Measurements from ENCODE around the gene TOM1.

TOM1 gene

GRCh38 chr22:35368386-35368785 is 68.7 kb downstream of the TOM1 start:
- no peaks in the 10 kb centered on the region for H3K27me3 ChIP-seq (replicated peaks)
- no peaks in the 10 kb centered on the region for H3K36me3 ChIP-seq (replicated peaks)
- in situ Hi-C loops (cut with HindIII; ENCODE audit: low pct_ligation_motif_present, low sequenced_read_pairs) = no loop called here
- no peak for TF ChIP-seq CTCF (IDR thresholded peaks at IDR 0.05; ENCODE audit: low read depth, low read length, missing control alignments)
- H3K27ac ChIP-seq = no peak overlapping the region
- H3K4me3 ChIP-seq (ENCODE audit: low read depth, low read length) = no peak overlapping the region
- no peak for DNase-seq

- H3K36me3 ChIP-seq (replicated peaks) = no peaks in the 10 kb centered on the region
- no peak for TF ChIP-seq CTCF (IDR thresholded peaks at IDR 0.05; ENCODE audit: low read depth, low read length, missing control alignments)
- no peak overlapping the region for H3K4me3 ChIP-seq (ENCODE audit: low read depth, low read length)
- no peak for DNase-seq
- in situ Hi-C loops (cut with HindIII; ENCODE audit: low pct_ligation_motif_present, low sequenced_read_pairs) = no loop called here
- H3K27me3 ChIP-seq (replicated peaks) = no peaks in the 10 kb centered on the region
- no peak overlapping the region for H3K27ac ChIP-seq
Measured at GRCh38 chr22:35369996-35370395, 70.3 kb downstream of the TOM1 start.

GRCh38 chr22:35373781-35374180 is 74.1 kb downstream of the TOM1 start:
- in situ Hi-C loops (cut with HindIII; ENCODE audit: low pct_ligation_motif_present, low sequenced_read_pairs) = no loop called here
- DNase-seq = no peak

GRCh38 chr22:35375031-35375430 is 75.3 kb downstream of the TOM1 start:
- Histone ChIP-seq H3K27ac (no peak overlapping the region), H3K36me3 (replicated peaks) (no peaks in the 10 kb centered on the region), H3K4me3 (ENCODE audit: low read depth, low read length) (no peak overlapping the region), H3K27me3 (replicated peaks) (no peaks in the 10 kb centered on the region)
- TF ChIP-seq CTCF (IDR thresholded peaks at IDR 0.05; ENCODE audit: low read depth, low read length, missing control alignments) = no peak
- in situ Hi-C loops (cut with HindIII; ENCODE audit: low pct_ligation_motif_present, low sequenced_read_pairs) = no loop called here
- no peak for DNase-seq

More at GRCh38 chr22:35373781-35374180, 74.1 kb downstream of the TOM1 start:
- Histone ChIP-seq H3K27ac (no peak overlapping the region), H3K4me3 (ENCODE audit: low read depth, low read length) (no peak overlapping the region), H3K27me3 (replicated peaks) (no peaks in the 10 kb centered on the region), H3K36me3 (replicated peaks) (no peaks in the 10 kb centered on the region)
- TF ChIP-seq CTCF (IDR thresholded peaks at IDR 0.05; ENCODE audit: low read depth, low read length, missing control alignments) = no peak

- TF ChIP-seq CTCF (IDR thresholded peaks at IDR 0.05; ENCODE audit: low read depth, low read length, missing control alignments) = no peak
Measured at GRCh38 chr22:35375526-35375925, 75.8 kb downstream of the TOM1 start.

GRCh38 chr22:35376728-35377472 is 77.2 kb downstream of the TOM1 start:
- H3K4me3 ChIP-seq (ENCODE audit: low read depth, low read length) = no peak overlapping the region
- peak; percentile 96 for DNase-seq
- H3K36me3 ChIP-seq (replicated peaks) = no peaks in the 10 kb centered on the region
- no peaks in the 10 kb centered on the region for H3K27me3 ChIP-seq (replicated peaks)
- no peak for TF ChIP-seq CTCF (IDR thresholded peaks at IDR 0.05; ENCODE audit: low read depth, low read length, missing control alignments)
- in situ Hi-C loops (cut with HindIII; ENCODE audit: low pct_ligation_motif_present, low sequenced_read_pairs) = no loop called here
- H3K27ac ChIP-seq = peak overlapping the region; percentile 74

More at GRCh38 chr22:35375526-35375925, 75.8 kb downstream of the TOM1 start:
- in situ Hi-C loops (cut with HindIII; ENCODE audit: low pct_ligation_motif_present, low sequenced_read_pairs) = no loop called here
- Histone ChIP-seq H3K4me3 (ENCODE audit: low read depth, low read length) (no peak overlapping the region), H3K27ac (no peak overlapping the region), H3K27me3 (replicated peaks) (no peaks in the 10 kb centered on the region), H3K36me3 (replicated peaks) (no peaks in the 10 kb centered on the region)
- DNase-seq = no peak

All from brain microvascular endothelial cell (primary cell).